NCI-H187 treated with DMSO at 0.1 percent for 48 hours (cell line): ENCODE results near the gene PLCB1.
"Not testable (repeated sequence)": the region's sequence is repeated elsewhere in the genome, so short reads cannot be mapped to it uniquely, and the experiment has no call there.

Experiments
- DNase-seq: peaks from one replicate; lab custom pipeline; 2025; lab: John Stamatoyannopoulos, UW

The PLCB1 gene

DNA sequence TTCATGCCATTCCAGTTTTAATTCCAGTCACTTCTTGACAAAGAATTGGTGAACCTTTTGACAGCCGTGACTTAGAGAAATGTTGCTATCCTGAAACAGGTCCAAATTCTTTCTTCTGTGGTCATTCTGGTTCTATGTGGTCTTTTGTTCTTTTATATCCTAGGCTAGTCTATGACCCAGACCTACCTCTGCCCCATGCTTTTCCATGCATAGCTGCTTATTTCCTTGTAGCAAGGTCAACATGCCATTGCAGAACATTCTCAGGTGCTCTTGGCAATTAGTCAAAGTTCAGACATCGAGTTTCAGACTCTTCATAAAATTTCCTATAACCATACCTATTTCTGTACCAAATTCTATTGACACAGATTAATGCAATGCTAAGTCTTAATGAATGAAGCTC, 202.6 kb downstream of the PLCB1 start:
- no peak for DNase-seq

GRCh38 chr20:8335059-8335458, 203.0 kb downstream of the PLCB1 start:
- no peak for DNase-seq

DNA sequence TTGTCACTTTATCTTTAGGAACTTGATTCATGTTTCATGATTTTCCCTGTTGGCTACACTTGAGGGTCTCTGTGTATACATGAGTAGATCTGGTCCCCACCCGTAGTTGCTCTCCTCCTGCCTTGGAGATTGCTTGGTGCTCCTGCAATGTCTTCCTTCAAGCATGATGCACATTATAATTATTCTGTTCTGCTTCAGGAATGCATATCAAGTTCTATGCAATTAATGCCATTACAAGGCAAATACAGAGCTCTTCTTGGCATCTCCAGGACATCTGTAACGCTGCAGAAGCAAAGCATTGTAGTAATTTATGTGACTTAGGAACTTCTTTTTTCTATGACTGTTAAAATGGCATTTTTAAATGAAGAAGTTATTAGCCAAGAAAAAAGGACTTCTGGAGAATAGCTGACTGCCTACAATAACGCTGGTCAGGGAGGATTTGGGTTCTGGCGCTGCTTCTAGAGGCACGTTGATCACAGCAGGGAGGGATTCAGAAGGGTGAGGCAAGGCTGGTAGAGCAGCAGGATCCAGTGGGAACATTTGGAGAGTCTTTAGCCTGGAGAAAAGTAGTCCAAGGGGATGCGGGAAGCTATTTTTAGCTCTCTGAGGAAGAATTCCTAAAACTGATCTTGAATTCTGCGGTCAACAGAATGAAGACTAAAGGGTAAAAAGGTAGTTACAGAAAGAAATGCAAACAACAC, 203.6 kb downstream of the PLCB1 start:
- DNase-seq: no peak

- no peak for DNase-seq
These were observed 207.3 kb downstream of the PLCB1 start for GRCh38 chr20:8339349-8339748.

- DNase-seq: no peak
These were observed 210.3 kb downstream of the PLCB1 start for GRCh38 chr20:8342391-8342790.

DNA sequence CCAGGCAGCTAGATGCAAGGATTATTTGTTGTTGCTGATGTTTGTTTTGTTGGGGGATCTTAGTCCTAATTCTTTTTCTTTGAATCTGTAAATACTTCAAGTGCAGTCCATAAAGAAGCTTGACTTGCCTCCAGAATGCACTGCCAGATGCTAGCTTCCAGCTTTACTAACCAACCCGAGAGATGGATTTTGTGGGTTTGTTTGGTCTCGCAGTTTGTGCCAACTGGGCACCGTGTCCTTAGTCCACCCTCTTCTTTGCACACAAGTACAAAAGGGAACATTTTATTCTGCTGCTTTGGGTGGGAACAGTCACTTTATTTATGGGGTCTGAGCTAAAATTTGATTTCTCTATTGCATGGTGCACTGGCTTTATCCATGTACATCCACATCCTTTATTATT, 212.0 kb downstream of the PLCB1 start:
- DNase-seq: no peak

DNA sequence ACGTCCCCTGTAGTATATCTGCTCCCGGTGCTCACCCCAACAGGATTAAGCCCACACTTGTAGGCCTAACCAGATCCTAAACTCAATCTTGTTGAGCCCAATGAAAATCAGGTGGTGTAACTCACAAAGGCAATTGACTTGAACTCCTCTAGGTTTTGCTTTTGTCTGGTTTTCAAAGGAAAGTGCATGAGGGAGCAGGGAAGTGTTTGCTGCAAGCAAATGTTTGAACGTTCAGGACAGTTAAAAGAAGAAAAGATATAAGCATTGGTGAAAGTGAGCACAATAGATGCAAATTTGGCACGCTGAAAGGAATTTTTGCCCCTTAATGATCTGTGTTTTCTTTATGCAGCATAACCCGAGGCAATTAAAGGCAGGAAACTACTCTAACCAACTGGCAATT, 212.6 kb downstream of the PLCB1 start:
- no peak for DNase-seq

GRCh38 chr20:8346700-8347270, 214.7 kb downstream of the PLCB1 start:
- peak; percentile 19 for DNase-seq

DNA sequence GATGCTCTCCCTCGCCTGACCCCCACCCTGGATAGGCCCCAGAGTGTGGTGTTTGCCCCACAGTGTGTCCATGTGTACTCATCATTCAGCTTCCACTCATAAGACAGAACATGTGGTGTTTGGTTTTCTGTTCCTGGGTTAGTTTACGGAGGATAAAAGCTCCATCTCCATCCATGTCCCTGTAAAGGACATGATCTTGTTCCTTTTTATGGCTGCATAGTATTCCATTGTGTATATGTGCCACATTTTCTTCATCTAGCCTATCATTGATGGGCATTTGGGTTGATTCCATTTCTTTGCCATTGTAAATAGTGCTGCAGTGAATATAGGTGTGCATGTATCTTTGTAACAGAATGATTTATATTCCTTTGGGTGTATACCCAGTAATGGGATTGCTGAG, 218.2 kb downstream of the PLCB1 start:
- DNase-seq: not testable (repeated sequence)

GRCh38 chr20:8352486-8352885, 220.4 kb downstream of the PLCB1 start:
- no peak for DNase-seq

DNA sequence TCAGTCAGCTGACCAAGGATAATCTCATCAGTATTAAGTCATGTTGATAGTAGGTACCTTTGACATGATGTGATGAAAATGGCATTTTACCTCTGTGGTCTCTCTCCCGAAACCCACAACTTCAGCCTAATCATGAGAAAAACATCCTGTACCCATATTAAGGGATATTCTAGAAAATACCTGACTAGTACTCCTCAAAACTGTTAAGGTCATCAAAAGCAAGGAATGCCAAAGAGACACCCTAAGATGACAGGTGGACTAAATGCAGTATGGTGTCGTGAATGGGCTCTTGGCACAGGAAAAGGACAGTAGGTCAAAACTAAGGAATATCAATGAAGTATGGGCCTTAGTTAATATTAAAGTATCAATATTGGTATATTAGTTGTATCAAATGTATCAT, 221.4 kb downstream of the PLCB1 start:
- no peak for DNase-seq

GRCh38 chr20:8355453-8355852, 223.4 kb downstream of the PLCB1 start:
- no peak for DNase-seq

DNA sequence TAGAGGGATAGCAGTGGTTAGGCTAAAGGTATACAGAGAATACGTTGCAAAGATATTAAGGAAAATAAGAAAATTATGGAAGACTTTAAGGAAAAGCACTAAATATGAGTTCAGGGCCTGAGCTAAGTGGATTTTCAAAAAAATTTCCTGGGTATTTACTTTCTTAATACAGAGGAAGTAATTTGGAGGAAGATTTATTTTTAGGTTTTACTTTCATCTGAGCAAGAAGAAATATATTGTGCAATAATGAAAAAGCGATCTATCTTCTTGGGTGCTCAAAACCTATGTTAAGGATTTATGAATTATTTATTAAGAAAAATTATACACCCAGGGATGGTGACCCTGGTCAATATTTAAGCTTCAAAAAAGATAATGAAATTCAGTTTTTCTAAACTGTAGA, 224.7 kb downstream of the PLCB1 start:
- DNase-seq: no peak

GRCh38 chr20:8357703-8358102, 225.6 kb downstream of the PLCB1 start:
- DNase-seq: no peak

DNA sequence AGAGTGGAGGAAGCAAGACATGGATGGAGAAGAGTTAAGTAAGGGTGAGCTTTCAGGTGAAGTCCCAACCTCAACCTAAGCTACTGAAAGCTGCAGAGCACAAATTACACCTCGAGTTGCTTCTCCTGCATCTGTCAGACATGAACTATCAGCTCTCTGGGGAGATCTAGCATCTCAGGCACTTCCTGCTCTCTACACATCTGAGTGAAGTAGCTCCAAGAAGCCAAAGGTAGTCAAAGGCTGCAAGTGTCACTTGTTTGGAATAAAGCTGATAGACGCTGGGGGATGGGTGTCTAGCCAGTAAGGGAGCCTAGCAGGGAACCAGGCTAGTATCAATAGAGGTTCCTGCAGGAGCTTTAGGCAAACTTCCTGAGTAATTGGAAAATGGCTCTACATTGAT, 228.0 kb downstream of the PLCB1 start:
- DNase-seq: no peak

DNA sequence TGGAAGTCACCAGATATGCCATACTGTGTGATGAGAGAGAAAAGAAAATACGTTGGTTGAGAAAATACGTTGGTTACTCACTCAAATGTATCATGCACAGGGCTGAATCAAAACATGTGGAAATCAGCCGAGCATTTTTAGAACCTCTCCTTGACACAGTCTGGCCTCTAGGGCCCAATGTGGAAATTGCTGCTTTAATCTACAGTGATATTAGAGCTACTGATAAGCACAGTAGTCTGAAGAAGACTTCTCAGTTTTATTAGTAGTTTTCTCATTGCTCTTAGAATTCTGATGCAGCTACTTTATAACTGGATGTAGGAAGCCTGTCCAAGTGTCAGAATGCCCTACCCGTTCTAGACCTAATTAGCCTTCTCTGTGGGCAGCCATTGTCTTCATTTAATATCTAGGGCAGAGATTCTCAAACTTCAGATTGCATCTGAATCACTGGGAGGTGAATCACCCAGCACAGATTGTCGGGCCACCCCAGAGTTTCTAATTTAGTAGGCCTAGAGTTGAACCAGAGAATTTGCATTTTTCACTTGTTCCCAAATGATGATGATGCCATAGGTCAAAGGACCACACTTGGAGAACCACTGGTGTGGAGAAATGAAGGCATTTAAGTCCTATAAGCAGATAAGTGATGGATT, 229.1 kb downstream of the PLCB1 start:
- no peak for DNase-seq

- DNase-seq: no peak
These were observed 229.7 kb downstream of the PLCB1 start for GRCh38 chr20:8361779-8362178.

- no peak for DNase-seq
These were observed 230.4 kb downstream of the PLCB1 start for GRCh38 chr20:8362457-8362856.

GRCh38 chr20:8363970-8364733, 232.1 kb downstream of the PLCB1 start:
- DNase-seq: no peak

- no peak for DNase-seq
These were observed 232.6 kb downstream of the PLCB1 start for GRCh38 chr20:8364734-8365078.

DNA sequence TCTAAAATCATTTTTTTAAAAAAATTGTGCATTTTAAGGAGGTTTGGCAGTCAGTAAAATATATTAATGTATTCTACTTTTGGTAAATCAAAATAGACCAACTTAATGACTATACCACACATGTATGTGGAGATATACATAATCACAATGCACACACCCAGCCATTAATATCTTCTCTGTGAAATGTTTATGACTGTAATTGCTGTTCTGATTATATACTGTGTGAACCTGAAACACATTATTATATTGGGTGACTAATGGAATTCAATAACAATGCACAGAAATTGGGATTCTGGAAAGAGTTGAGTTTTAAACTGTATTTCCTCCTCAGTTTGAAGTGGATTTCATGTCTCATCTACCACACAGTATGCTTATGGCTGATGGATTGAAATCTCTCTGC, 233.6 kb downstream of the PLCB1 start:
- no peak for DNase-seq

- no peak for DNase-seq
These were observed 234.3 kb downstream of the PLCB1 start for GRCh38 chr20:8366303-8366923.

DNA sequence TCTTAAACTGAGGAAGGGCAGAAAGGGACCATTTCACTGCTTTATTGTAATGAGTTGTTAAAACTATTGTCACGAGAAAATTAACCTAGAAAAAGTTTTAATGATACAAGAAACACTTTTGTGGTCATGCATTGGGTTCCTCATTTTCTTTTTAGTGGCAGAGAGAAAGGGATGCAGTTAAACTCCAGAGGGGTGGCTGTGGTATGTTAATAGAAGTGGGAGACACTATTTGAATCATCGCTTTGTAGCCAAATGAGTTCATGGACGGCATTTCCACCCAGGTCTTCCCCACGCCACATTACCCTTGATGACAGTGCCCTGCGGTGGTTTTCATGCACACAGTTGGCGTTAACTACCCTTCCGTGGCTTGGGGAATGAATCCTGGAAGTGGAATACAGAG, 235.6 kb downstream of the PLCB1 start:
- DNase-seq: no peak
